NCI-H345 treated with DMSO at 0.1 percent for 48 hours (cell line): ENCODE results near the gene EXT2.

Experiments
- DNase-seq: peaks from one replicate; lab custom pipeline; 2025; ENCODE audit not compliant: unreplicated experiment; lab: John Stamatoyannopoulos, UW

EXT2 gene

GRCh38 chr11:44083906-44084305 lies 11.6 kb upstream of the EXT2 start:
- DNase-seq = no peak

GRCh38 chr11:44085330-44085729 lies 10.1 kb upstream of the EXT2 start:
- no peak for DNase-seq

GRCh38 chr11:44088377-44088776 lies 7.1 kb upstream of the EXT2 start:
- no peak for DNase-seq

GRCh38 chr11:44088871-44089270 lies 6.6 kb upstream of the EXT2 start:
- DNase-seq = no peak

- DNase-seq = no peak
These were observed 4.9 kb upstream of the EXT2 start for GRCh38 chr11:44090539-44090938.

GRCh38 chr11:44094260-44094868 lies 1.1 kb upstream of the EXT2 start:
- peak; percentile 86 for DNase-seq

- no peak for DNase-seq
These were observed 1.1 kb downstream of the EXT2 start for GRCh38 chr11:44096360-44097185.

- DNase-seq = no peak
These were observed 2.3 kb downstream of the EXT2 start for GRCh38 chr11:44097821-44098220.

- no peak for DNase-seq
These were observed 5.6 kb downstream of the EXT2 start for GRCh38 chr11:44101098-44101497.

- no peak for DNase-seq
These were observed 9.2 kb downstream of the EXT2 start for GRCh38 chr11:44104481-44105294.

GRCh38 chr11:44108260-44108659 lies 12.8 kb downstream of the EXT2 start:
- DNase-seq = no peak

- peak; percentile 1 for DNase-seq
These were observed 14.8 kb downstream of the EXT2 start for GRCh38 chr11:44110231-44110679.

- peak; percentile 1 for DNase-seq
These were observed 16.8 kb downstream of the EXT2 start for GRCh38 chr11:44112091-44112821.

GRCh38 chr11:44113018-44113417 lies 17.5 kb downstream of the EXT2 start:
- DNase-seq = no peak

GRCh38 chr11:44113572-44113971 lies 18.1 kb downstream of the EXT2 start:
- no peak for DNase-seq

GRCh38 chr11:44116234-44116830 lies 20.9 kb downstream of the EXT2 start:
- no peak for DNase-seq

GRCh38 chr11:44120169-44120568 lies 24.7 kb downstream of the EXT2 start:
- no peak for DNase-seq

- no peak for DNase-seq
These were observed 30.1 kb downstream of the EXT2 start for GRCh38 chr11:44125598-44125997.

- DNase-seq = no peak
These were observed 30.8 kb downstream of the EXT2 start for GRCh38 chr11:44126304-44126703.

GRCh38 chr11:44127130-44127529 lies 31.7 kb downstream of the EXT2 start:
- no peak for DNase-seq

GRCh38 chr11:44128729-44129128 lies 33.3 kb downstream of the EXT2 start:
- no peak for DNase-seq
